Activated CD4-positive, CD25-positive, alpha-beta regulatory T cell treated with anti-CD3 and anti-CD28 coated beads, Interleukin-2, amount 50 U/mL, for 72 hours (primary cell): ENCODE results near the gene SEMA3G.
A peak's percentile ranks its signal among the peaks of the same experiment; 100 is the strongest.

Experiments used
- DNase-seq: peaks from one replicate; pipeline ENCODE4 v3.0.0; 2021

SEMA3G gene

DNA sequence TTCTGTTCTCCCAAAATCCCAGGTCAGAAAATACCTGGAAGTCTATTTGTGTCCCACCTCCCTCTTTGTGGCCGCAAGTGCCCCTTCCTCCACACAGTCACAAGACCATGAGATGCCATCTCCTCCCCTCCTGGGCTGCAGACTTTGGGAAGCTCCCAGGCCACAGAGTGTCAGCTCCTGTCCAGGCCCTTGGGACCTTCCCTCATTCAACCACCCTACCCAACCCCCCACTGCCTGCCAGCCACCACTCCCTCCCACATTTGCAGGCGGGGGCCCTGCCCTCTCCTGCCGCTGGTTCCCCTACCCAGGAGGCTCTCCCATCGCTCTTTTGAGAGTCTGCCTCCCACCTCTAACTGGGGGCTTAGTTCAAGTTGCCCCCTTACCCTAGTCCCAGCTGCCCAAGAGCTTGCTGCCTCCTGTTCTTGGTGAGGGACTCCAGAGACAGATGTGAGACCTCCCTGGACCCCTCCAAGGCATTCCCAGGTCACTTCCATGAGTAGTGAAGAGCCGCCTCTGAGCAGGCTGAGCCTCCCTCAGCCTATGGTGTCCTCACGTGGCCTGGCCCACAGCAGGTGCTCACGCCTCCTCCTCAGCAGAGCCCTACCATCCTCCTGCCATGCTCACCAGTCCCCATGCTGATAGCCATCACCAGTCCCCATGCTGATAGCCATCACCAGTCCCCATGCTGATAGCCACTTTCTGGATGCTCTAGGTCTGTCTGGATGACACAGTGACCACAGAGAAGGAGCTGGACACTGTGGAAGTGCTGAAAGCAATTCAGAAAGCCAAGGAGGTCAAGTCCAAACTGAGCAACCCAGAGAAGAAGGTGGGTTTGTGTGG is 34.4 kb upstream of the SEMA3G start:
- DNase-seq, result no peak

DNA sequence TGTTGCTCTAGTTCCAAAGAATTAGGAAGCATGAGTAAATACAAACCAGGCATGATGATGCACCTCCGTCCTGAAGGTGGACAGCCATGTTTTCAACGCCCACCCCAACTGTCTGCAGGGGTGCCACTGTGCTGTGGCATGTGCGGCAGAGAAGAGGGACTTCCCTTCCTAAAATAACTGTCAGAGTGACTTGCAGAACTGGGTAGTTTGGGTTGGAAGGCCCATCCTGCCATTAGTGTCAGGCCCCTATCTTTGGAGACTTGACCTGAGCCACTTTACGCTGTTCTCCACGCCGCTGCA is 32.8 kb upstream of the SEMA3G start:
- DNase-seq, result no peak

- no peak for DNase-seq
Observed at GRCh38 chr3:52477076-52477795, 32.3 kb upstream of the SEMA3G start.

DNA sequence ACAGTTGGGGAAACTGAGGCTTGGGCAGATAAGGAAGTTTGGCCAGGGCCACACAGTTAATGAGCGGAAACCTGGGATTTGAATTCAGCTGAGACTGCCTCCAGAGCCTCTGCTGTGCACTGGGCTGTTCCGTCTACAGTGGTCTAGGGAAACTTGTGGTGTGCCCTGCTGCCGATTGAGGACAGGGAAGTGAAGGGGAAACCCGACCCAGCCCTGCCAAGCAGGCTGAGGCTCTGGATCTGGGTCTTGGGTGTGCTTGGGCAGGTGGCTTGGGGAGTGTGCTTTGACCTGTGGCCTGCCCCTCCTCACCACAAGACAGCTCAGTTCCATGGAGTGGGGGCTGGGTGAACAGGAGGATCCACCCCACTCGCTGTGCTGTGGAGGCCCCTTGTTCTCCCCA is 28.1 kb upstream of the SEMA3G start:
- DNase-seq, result no peak

DNA sequence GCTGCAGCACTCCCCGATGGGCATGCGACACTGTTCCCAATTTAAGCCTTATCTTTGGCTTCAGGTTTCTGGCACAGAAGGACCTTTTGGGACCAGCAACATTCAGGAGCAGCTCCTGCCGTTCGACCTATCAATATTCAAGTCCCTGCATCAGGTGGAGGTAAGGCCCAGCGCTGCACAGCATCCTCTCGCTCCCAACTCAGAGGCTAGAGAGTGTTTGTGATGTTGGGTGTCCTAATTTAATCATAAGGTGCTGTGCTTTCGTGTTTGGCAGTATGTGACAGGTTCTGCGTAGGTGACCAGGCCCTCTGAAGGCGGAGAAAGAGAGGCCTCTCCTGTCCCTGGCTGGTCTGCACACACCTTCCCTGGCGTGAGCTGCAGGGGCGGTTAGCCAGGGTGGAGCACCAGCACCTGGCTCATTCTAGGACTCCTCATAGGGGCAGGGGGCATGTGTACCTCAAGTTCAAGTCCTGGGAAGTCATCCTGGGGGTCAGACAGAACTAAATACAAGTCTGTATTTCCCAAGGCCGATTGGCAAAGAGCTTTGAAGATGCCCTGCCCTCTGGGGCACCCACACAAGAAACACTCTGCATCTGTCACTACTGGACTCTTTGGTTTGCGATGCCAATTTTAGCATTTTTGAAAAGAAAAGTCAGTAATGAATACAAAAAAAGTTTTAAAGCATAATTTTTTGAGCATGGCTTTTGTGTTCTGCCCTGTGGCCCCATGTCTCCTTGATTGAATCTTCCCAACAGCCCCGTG is 27.5 kb upstream of the SEMA3G start:
- no peak for DNase-seq

- no peak for DNase-seq
Observed at GRCh38 chr3:52471371-52472238, 26.7 kb upstream of the SEMA3G start.

GRCh38 chr3:52470920-52471319 is 26.0 kb upstream of the SEMA3G start:
- DNase-seq, result no peak

- no peak for DNase-seq
Observed at GRCh38 chr3:52469001-52469400, 24.1 kb upstream of the SEMA3G start.

- DNase-seq, result no peak
Observed at GRCh38 chr3:52468336-52468735, 23.4 kb upstream of the SEMA3G start.

- DNase-seq, result no peak
Observed at GRCh38 chr3:52463416-52463815, 18.5 kb upstream of the SEMA3G start.

- DNase-seq, result no peak
Observed at GRCh38 chr3:52461874-52462273, 17.0 kb upstream of the SEMA3G start.

DNA sequence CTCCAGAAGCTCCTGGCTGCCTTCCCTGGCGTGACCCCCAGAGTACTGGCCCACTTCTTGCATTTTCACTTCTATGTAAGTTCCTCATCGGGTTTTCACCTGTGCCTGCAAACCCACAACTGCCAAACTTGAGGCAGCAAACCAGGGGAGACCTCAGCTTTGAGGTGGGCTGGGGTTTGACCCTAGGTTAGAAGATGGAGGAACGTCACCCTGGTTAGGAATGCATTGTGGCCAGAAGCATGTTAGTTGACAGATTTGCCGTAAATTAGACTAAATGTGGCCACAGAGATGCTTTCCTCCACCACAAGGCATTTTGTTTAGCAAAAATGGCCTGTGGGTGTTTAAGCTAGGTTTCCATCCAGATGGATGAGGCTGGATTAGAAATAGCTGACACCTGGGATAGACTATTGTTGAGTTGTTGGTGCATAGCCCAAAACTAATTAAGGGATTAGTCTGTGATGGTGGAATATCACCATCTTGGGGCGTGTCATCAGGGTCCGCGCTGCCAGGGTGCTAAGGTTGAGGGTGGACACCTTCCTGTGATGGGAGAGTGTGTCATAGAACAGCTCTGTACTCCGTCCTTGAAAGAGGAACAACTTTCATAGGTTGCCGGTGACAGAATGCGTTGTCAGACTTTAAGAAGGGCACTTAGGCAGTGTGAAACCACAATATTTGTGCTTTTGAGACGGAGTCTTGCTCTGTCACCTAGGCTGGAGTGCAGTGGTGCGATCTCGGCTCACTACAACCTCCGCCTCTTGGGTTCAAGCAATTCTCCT is 14.1 kb upstream of the SEMA3G start:
- no peak for DNase-seq

GRCh38 chr3:52458031-52458760 is 13.3 kb upstream of the SEMA3G start:
- no peak for DNase-seq

DNA sequence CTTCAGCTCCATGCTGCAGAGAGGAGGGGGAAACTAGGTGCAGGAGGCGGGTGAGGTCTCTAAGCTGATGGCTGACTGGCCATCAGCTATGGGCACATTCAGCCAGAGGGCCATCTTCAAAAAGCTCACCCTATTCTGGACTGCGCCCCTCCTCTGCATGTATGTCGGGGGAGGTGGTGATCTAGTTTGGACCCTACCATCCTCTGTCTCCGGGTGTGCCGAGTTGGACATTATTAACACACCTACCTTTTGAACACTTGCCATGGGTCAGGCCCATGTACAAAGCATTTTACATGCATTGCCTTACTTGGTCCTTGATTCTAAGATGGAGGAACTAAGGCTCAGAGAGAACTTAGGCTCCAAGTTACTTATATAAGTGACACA is 11.9 kb upstream of the SEMA3G start:
- DNase-seq, result no peak

- DNase-seq, result no peak
Observed at GRCh38 chr3:52456169-52456799, 11.4 kb upstream of the SEMA3G start.

DNA sequence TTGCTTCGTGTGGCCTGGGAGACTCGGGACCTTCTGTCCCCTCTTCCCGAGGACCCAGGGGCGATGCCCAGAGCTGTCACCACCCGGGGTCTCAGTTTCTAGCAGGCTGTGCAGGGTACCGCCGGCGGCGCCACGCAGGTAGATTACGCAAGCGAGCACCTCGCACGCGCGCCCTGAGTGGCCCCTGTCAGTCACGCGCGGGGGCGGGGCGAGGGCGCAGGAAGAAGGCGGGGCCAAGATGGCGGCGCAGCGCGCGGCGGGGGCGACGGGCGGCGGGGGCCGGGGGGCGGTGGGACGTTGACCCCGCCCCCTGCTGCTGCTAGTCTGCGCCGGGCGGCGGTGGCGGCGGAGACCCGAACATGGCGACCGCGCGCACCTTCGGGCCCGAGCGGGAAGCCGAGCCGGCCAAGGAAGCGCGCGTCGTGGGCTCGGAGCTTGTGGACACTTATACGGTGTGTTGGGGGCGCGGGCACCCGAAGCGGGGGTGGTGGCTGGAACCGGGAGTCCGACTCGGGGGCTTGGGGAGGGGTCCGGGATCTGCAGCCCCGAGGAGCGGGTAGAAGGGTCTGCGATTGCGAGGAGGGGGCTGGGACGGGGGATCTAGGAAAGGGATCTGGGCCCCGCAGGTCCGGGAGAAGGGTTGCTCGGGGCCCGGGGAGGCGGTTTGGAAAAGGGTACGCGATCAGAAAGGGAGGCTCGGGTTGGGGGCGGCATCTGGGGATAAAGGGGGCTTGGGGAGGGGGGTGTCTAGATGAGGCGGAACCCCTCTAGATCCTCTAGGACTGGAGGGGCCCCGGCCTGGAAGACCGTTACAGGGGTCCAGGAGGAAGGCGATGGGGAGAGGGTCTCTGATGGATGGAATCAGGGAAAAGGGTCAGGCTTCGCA is 10.6 kb upstream of the SEMA3G start, which contains the start of gene NISCH:
NISCH (plus strand) TSS at position 322 of the 886 bp plus-strand sequence; CDS start at position 360, 38 bp downstream.
- peak; percentile 98 for DNase-seq

GRCh38 chr3:52454938-52455282 is 10.0 kb upstream of the SEMA3G start:
- no peak for DNase-seq

- no peak for DNase-seq
Observed at GRCh38 chr3:52454250-52454937, 9.5 kb upstream of the SEMA3G start.
